Right lobe of liver (tissue), 6 donors: Measurements from ENCODE around the gene RELB. TPM values are rescaled to one million over a fixed set of nuclear protein-coding genes. Genes with fewer than 3 reads are reported as not detected.
"Not testable (repeated sequence)": the region's sequence is repeated elsewhere in the genome, so short reads cannot be mapped to it uniquely, and the experiment has no call there.

ENCODE experiments used
- ATAC-seq, 4 donors: fragments of 200-7000 bp; cut with Tn5 transposase; one replicate each; pipeline ENCODE4 v1.9.1; 2020; ENCODE audit warnings: mild to moderate bottlenecking in 4 of 4, moderate library complexity in 4 of 4
- DNase-seq, 3 donors: peaks; one replicate each; pipeline ENCODE4 v3.0.0-alpha.2; 2020
- H3K27ac ChIP-seq, 3 donors: fragments of 200-600 bp; one replicate each; pipeline ENCODE4 v1.8.0; 2022
- H3K27me3 ChIP-seq, 2 donors: fragments of 200-600 bp; one replicate each; pipeline ENCODE4 v1.8.0; 2022
- H3K36me3 ChIP-seq, 4 donors: fragments of 200-600 bp; sonication (generic) in 1 of 4; one replicate each; pipeline versions ENCODE4 v1.5.1 to v1.8.0; 2017 to 2022; ENCODE audit warnings: control low read depth in 1 of 4
- H3K4me1 ChIP-seq, 4 donors: fragments of 200-600 bp; sonication (generic) in 1 of 4; one replicate each; pipeline versions ENCODE4 v1.5.1 to v1.8.0; 2017 to 2022; ENCODE audit warnings: control low read depth in 1 of 4
- H3K4me3 ChIP-seq, 3 donors: fragments of 200-600 bp; one replicate each; pipeline ENCODE4 v1.8.0; 2022
- H3K9me3 ChIP-seq, 4 donors: fragments of 200-600 bp; sonication (generic) in 1 of 4; one replicate each; pipeline versions ENCODE4 v1.5.1 to v1.8.0; 2017 to 2022; ENCODE audit warnings: control low read depth in 1 of 4
- CTCF ChIP-seq, 4 donors: fragments of 200-600 bp in 3 of 4; fragments of 450-650 bp in 1 of 4; IDR thresholded peaks; one replicate each; pipeline versions ENCODE4 v1.5.1 to v1.8.0; 2016 to 2022; ENCODE audit warnings: antibody characterized with exemption in 4 of 4, mild to moderate bottlenecking in 2 of 4
- POLR2A ChIP-seq: fragments of 450-650 bp; IDR thresholded peaks from one replicate; pipeline ENCODE4 v1.6.1; 2017; ENCODE audit warnings: antibody characterized with exemption, mild to moderate bottlenecking
- WGBS: methylation state at CpG from one replicate; pipeline ENCODE4 v1.1.6; 2018; ENCODE audit warnings: low coverage, low lambda C conversion rate; ENCODE audit not compliant: insufficient coverage; ENCODE audit errors: missing lambda C conversion rate; 5-methylcytosine and 5-hydroxymethylcytosine counted together
- intact Hi-C, 2 donors: fragments of 100-400 bp; cut with DNase I; formaldehyde crosslinking; loops; one replicate each; pipeline versions ENCODE4 v1.11.2 to v1.14.1; 2022
- total RNA-seq, 6 experiments: library from RNA; depleted of rRNA in 2 of 6; stranded (reverse); fragments of >200 nt in 2 of 6; fragmentation: NEBNext Ultra II Directional in 3 of 6; extraction: Animal tissue kit (Norgen Biotek cat#: 25700) in 3 of 6; gene quantifications; one replicate each; pipeline versions ENCODE4 v1.1.0 to v1.2.4, GENCODE V29; 2016 to 2023
- donor health status: DM: no; HTN: yes; CAD: no.
- donor health status: DM: no; HTN: no; CAD: no.
- donor health status: DM: no; HTN: no; CAD: no.
- donor health status: DM: no; HTN: yes; CAD: no.
- donor health status: DM: no; HTN: yes; CAD: no.

RELB gene
- total RNA-seq, 6 experiments from 2014 or later, result 1.2 to 21.4 (median 7.2) TPM

DNA sequence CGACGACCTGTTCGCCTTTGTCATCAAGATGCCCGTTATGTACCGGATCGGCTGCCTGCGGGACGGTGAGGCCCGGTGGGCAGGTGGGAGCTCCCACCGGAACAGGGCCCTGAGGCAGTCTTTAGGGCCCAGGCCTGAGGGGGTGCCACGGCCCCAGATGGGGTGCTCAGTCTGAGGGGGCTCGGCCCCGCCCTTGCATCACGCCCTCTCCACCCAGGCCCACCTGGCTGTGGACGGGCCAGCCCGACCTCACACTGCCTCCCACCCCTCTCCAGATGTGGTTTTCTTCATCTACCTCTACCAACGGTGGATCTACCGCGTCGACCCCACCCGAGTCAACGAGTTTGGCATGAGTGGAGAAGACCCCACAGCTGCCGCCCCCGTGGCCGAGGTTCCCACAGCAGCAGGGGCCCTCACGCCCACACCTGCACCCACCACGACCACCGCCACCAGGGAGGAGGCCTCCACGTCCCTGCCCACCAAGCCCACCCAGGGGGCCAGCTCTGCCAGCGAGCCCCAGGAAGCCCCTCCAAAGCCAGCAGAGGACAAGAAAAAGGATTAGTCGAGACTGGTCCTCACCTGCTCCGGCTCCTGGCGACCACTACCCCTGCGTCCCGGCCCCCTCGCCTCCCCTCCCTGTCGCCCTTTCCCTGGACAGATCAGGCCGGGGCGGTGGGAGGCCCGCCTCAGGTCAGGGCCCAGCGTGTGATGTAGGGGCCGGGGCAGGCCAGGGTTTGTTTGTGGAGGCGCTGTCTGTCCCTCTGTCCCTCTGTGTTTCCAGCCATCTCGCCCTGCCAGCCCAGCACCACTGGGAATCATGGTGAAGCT, 8.7 kb upstream of the RELB start:
- H3K4me1 ChIP-seq, result no peaks in the 10 kb centered on the region
- peaks cover 0 to 32% (median 13%) of the 10 kb centered on the region in 4 donors for H3K36me3 ChIP-seq
- no peak overlapping the region for H3K4me3 ChIP-seq
- WGBS, result 94% methylated on average over 10 of the region's 44 CpGs
- peak in 1 of 4 donors; percentile 5 for ATAC-seq
- H3K27me3 ChIP-seq, result no peaks in the 10 kb centered on the region
- TF ChIP-seq CTCF (IDR thresholded peaks at IDR 0.05) (no peak), POLR2A (no peak)
- intact Hi-C loops, result no loop called here
- no peak overlapping the region for H3K27ac ChIP-seq
- H3K9me3 ChIP-seq, result no peaks in the 10 kb centered on the region
- DNase-seq, result no peak

GRCh38 chr19:44993526-44993925, 7.7 kb upstream of the RELB start:
- no peaks in the 10 kb centered on the region for H3K4me1 ChIP-seq
- WGBS, result 65% methylated on average over 2 of the region's 6 CpGs
- H3K9me3 ChIP-seq, result no peaks in the 10 kb centered on the region
- no peaks in the 10 kb centered on the region for H3K27me3 ChIP-seq
- no peak for DNase-seq
- H3K4me3 ChIP-seq, result no peak overlapping the region
- peaks cover 0 to 25% (median 12%) of the 10 kb centered on the region in 4 donors for H3K36me3 ChIP-seq
- TF ChIP-seq POLR2A (no peak), CTCF (IDR thresholded peaks at IDR 0.05) (no peak)
- H3K27ac ChIP-seq, result no peak overlapping the region
- ATAC-seq, result no peak
- intact Hi-C loops, result no loop called here

DNA sequence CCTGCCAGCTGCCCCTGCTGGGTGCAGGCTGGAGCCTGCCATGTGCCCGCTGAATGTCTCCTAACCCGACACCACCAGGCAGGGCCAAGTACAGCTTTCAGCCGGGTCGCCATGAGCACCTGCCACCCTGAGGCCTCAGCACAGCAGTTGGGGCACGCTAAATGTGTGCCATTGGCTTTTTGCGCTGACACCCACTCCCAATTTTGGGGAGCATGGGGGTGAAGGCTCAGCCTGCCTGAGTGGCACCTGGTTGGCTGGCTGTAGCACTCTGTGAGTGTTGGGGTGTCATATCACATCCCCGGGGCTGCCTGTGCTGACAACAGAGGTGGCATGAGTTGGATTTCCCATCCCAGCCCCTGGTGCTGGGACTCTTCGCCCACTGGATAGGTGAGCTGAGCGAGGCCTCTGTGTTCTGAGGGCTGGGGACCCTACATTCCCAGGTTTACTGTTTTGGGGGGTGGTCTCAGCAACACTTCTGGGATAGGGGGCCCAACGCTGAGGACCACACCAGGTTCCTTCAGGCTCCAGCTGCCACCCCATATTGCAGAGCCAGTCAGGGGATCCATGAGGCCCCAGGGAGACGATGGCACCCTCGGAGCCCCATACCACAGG, 7.2 kb upstream of the RELB start:
- peak in 1 of 4 donors; percentile 17 for ATAC-seq
- peaks cover 0 to 20% (median 10%) of the 10 kb centered on the region in 4 donors for H3K36me3 ChIP-seq
- intact Hi-C loops, result no loop called here
- H3K4me1 ChIP-seq, result no peaks in the 10 kb centered on the region
- DNase-seq, result no peak
- WGBS, result no CpG with 5 or more reads among the region's 12 CpGs
- no peaks in the 10 kb centered on the region for H3K27me3 ChIP-seq
- H3K9me3 ChIP-seq, result no peaks in the 10 kb centered on the region
- no peak overlapping the region for H3K27ac ChIP-seq
- TF ChIP-seq POLR2A, result no peak
- no peak for TF ChIP-seq CTCF (IDR thresholded peaks at IDR 0.05)
- H3K4me3 ChIP-seq, result no peak overlapping the region

GRCh38 chr19:44998025-44998424, 3.2 kb upstream of the RELB start:
- H3K27me3 ChIP-seq, result no peaks in the 10 kb centered on the region
- TF ChIP-seq CTCF (IDR thresholded peaks at IDR 0.05), result no peak
- no peak for ATAC-seq
- H3K36me3 ChIP-seq, result peaks cover 0 to under 1% (median 0%) of the 10 kb centered on the region in 4 donors
- DNase-seq, result no peak
- H3K9me3 ChIP-seq, result no peaks in the 10 kb centered on the region
- no peaks in the 10 kb centered on the region for H3K4me1 ChIP-seq
- H3K27ac ChIP-seq, result no peak overlapping the region
- intact Hi-C loops, result no loop called here
- WGBS, result 82% methylated on average over 4 of the region's 4 CpGs
- H3K4me3 ChIP-seq, result no peak overlapping the region

GRCh38 chr19:44999131-44999925, 1.9 kb upstream of the RELB start:
- H3K4me1 ChIP-seq, intact Hi-C loops: not testable (repeated sequence)
- 58% methylated on average over 7 of the region's 12 CpGs for WGBS

GRCh38 chr19:45000665-45001064, 599 bp upstream of the RELB start:
- 71% methylated on average over 13 of the region's 19 CpGs for whole genome bisulfite sequencing
- Histone ChIP-seq H3K27ac (peak overlapping the region in 1 of 3 donors; percentile 64), H3K4me3 (peak overlapping the region in 1 of 3 donors; percentile 73)
- H3K27me3 ChIP-seq, intact Hi-C loops, H3K9me3 ChIP-seq, DNase-seq, H3K4me1 ChIP-seq, H3K36me3 ChIP-seq, ATAC-seq: not testable (repeated sequence)

More at GRCh38 chr19:44999131-44999925, 1.9 kb upstream of the RELB start:
- not testable (repeated sequence) for ATAC-seq, H3K27me3 ChIP-seq, H3K4me3 ChIP-seq, H3K27ac ChIP-seq, DNase-seq, H3K9me3 ChIP-seq, H3K36me3 ChIP-seq
